ENCODE results near the gene KRT25.

The KRT25 gene, protein sequence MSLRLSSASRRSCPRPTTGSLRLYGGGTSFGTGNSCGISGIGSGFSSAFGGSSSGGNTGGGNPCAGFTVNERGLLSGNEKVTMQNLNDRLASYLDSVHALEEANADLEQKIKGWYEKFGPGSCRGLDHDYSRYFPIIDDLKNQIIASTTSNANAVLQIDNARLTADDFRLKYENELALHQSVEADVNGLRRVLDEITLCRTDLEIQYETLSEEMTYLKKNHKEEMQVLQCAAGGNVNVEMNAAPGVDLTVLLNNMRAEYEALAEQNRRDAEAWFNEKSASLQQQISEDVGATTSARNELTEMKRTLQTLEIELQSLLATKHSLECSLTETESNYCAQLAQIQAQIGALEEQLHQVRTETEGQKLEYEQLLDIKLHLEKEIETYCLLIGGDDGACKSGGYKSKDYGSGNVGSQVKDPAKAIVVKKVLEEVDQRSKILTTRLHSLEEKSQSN

DNA sequence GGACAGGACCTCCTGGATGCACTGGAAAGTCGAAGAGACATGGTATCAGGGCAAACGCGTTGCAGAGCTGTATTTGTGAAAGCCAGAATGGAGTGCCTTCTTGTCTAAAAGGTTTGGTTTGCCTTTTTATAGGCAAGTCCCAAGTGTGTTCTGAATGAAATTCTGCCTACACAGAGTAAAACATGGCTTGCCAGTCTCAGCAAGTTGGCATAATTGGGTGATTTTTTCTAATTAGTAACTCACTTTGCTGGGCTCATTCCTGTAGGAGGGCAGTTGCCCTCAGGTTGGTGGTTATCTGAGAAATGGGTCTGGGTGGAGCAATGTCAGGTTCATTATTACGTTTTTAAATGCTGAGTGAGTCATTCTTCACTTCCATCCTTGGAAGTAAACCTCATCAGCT lies at the start of gene KRT25:
KRT25 (minus strand) TSS at position 101 of the 400 bp plus-strand sequence; CDS start at position 41, 60 bp downstream.
- H3K36me3 ChIP-seq (ENCODE audit: insufficient read depth, low read length) = no peaks in the 10 kb centered on the region
- no peak within 1 kb of the TSS for H2AFZ ChIP-seq (ENCODE audit: low read length)
- no peaks in the 10 kb centered on the region for H4K20me1 ChIP-seq (ENCODE audit: insufficient read depth, low read length, poor library complexity, severe bottlenecking)
- H3K27me3 ChIP-seq (ENCODE audit: insufficient read depth, low read length, poor library complexity, severe bottlenecking) = peaks cover 5% of the 10 kb centered on the region
- no peak within 1 kb of the TSS for H3K9ac ChIP-seq (ENCODE audit: low read depth, low read length, poor library complexity, severe bottlenecking)
- peaks cover 8% of the 10 kb centered on the region for H3K4me1 ChIP-seq (ENCODE audit: insufficient read depth, low read length, poor library complexity, severe bottlenecking)
- no peak within 1 kb of the TSS for H3K4me2 ChIP-seq (ENCODE audit: low read depth, low read length, poor library complexity, severe bottlenecking)
- H3K9me2 ChIP-seq (replicated peaks; ENCODE audit: low read depth, low read length) = no peaks in the 10 kb centered on the region
- TF ChIP-seq, protein P1, sequence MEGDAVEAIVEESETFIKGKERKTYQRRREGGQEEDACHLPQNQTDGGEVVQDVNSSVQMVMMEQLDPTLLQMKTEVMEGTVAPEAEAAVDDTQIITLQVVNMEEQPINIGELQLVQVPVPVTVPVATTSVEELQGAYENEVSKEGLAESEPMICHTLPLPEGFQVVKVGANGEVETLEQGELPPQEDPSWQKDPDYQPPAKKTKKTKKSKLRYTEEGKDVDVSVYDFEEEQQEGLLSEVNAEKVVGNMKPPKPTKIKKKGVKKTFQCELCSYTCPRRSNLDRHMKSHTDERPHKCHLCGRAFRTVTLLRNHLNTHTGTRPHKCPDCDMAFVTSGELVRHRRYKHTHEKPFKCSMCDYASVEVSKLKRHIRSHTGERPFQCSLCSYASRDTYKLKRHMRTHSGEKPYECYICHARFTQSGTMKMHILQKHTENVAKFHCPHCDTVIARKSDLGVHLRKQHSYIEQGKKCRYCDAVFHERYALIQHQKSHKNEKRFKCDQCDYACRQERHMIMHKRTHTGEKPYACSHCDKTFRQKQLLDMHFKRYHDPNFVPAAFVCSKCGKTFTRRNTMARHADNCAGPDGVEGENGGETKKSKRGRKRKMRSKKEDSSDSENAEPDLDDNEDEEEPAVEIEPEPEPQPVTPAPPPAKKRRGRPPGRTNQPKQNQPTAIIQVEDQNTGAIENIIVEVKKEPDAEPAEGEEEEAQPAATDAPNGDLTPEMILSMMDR (conservative IDR thresholded peaks at IDR 0.05; ENCODE audit: low read length) = no peak
- no peak for TF ChIP-seq EZH2phosphoT487 (IDR thresholded peaks at IDR 0.05; ENCODE audit: borderline replicate concordance)
- peaks cover 12% of the 10 kb centered on the region; the same call in 1 of the 2 replicates for H3K9me3 ChIP-seq (ENCODE audit: insufficient read depth, low read depth, low read length)
- no peak within 1 kb of the TSS for H3K4me3 ChIP-seq (ENCODE audit: low read length, poor library complexity, severe bottlenecking)
- no peaks in the 10 kb centered on the region for H3K79me2 ChIP-seq (ENCODE audit: insufficient read depth, low read length)
- no peaks in the 10 kb centered on the region for H3F3A ChIP-seq (ENCODE audit: low read depth)

DNA sequence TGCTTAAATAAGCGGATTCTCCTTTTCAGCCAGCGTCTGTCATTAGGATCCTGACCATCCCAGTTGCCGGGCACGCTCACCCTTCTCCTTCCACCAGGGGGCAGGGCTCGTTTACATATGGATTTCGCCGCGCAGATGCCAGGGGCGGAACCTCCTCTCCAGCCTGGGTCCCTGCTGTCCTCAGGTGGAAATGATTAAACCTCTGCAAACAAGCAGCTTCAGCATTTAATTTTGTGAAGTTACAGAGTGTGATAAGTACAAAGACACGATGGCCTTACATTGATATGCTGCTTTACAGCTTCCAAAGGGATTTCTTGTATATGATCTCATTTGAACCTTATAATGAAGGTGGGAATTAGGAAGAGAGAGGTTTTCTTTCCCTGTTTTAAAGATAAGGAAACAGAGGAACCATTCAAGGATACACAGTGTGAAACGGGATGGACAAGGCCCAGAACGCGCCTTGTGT lies 48.5 kb upstream of the KRT25 start:
- H3K4me2 ChIP-seq (ENCODE audit: low read depth, low read length, poor library complexity, severe bottlenecking) = no peak overlapping the region
- no peaks in the 10 kb centered on the region for H3K9me3 ChIP-seq (ENCODE audit: insufficient read depth, low read depth, low read length)
- H2AFZ ChIP-seq (ENCODE audit: low read length) = no peak overlapping the region
- no peaks in the 10 kb centered on the region for H3K36me3 ChIP-seq (ENCODE audit: insufficient read depth, low read length)
- H3K9ac ChIP-seq (ENCODE audit: low read depth, low read length, poor library complexity, severe bottlenecking) = no peak overlapping the region
- H3K27me3 ChIP-seq (ENCODE audit: insufficient read depth, low read length, poor library complexity, severe bottlenecking) = peaks cover 58% of the 10 kb centered on the region
- H3K4me3 ChIP-seq (ENCODE audit: low read length, poor library complexity, severe bottlenecking) = no peak overlapping the region
- no peaks in the 10 kb centered on the region for H3F3A ChIP-seq (ENCODE audit: low read depth)
- H3K9me2 ChIP-seq (replicated peaks; ENCODE audit: low read depth, low read length) = no peaks in the 10 kb centered on the region
- TF ChIP-seq EZH2phosphoT487 (IDR thresholded peaks at IDR 0.05; ENCODE audit: borderline replicate concordance) = no peak
- TF ChIP-seq, protein P1 (conservative IDR thresholded peaks at IDR 0.05; ENCODE audit: low read length) = peak; percentile 93
- H4K20me1 ChIP-seq (ENCODE audit: insufficient read depth, low read length, poor library complexity, severe bottlenecking) = no peaks in the 10 kb centered on the region
- no peaks in the 10 kb centered on the region for H3K79me2 ChIP-seq (ENCODE audit: insufficient read depth, low read length)
- no peaks in the 10 kb centered on the region for H3K4me1 ChIP-seq (ENCODE audit: insufficient read depth, low read length, poor library complexity, severe bottlenecking)

DNA sequence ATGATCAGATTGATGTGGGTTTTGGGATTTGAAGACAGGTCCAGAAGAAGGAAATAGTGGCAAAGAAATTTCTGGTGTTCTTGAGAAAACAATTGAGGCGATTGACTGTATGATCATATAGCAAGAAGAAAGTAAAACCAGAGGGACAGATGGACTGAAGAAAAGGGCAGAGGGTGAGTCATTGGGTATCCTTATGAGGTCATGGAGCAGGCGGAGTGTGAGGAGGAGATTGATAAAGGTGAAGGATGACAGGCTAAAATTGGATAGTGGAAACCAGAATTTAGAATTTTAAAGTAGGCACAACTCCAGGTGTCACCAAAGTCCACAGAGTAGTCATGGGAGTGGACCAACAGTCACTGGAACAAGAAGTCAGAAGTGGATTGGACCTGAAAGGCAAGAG lies 46.0 kb upstream of the KRT25 start:
- Histone ChIP-seq H3K9me3 (ENCODE audit: insufficient read depth, low read depth, low read length) (no peaks in the 10 kb centered on the region), H3K4me1 (ENCODE audit: insufficient read depth, low read length, poor library complexity, severe bottlenecking) (no peaks in the 10 kb centered on the region), H3K27me3 (ENCODE audit: insufficient read depth, low read length, poor library complexity, severe bottlenecking) (peaks cover 34% of the 10 kb centered on the region), H2AFZ (ENCODE audit: low read length) (no peak overlapping the region), H3F3A (ENCODE audit: low read depth) (no peaks in the 10 kb centered on the region), H3K9ac (ENCODE audit: low read depth, low read length, poor library complexity, severe bottlenecking) (no peak overlapping the region), H3K4me2 (ENCODE audit: low read depth, low read length, poor library complexity, severe bottlenecking) (no peak overlapping the region), H3K36me3 (ENCODE audit: insufficient read depth, low read length) (no peaks in the 10 kb centered on the region), H3K9me2 (replicated peaks; ENCODE audit: low read depth, low read length) (no peaks in the 10 kb centered on the region), H3K4me3 (ENCODE audit: low read length, poor library complexity, severe bottlenecking) (no peak overlapping the region), H3K79me2 (ENCODE audit: insufficient read depth, low read length) (no peaks in the 10 kb centered on the region), H4K20me1 (ENCODE audit: insufficient read depth, low read length, poor library complexity, severe bottlenecking) (no peaks in the 10 kb centered on the region)
- TF ChIP-seq, protein P1 (conservative IDR thresholded peaks at IDR 0.05; ENCODE audit: low read length) = no peak
- TF ChIP-seq EZH2phosphoT487 (IDR thresholded peaks at IDR 0.05; ENCODE audit: borderline replicate concordance) = no peak

All from Loucy (cell line).